Stimulated activated CD8-positive, alpha-beta memory T cell treated with anti-CD3 and anti-CD28 coated beads, Interleukin-4, amount 100 ng/mL, for 24 hours (primary cell): ENCODE results near the gene CNEP1R1.

Source experiments
- DNase-seq: peaks from one replicate; pipeline ENCODE4 v3.0.0-alpha.2; 2020; ENCODE audit warnings: low read depth

The CNEP1R1 gene

GRCh38 chr16:50017553-50017952 is 7.5 kb upstream of the CNEP1R1 start:
- no peak for DNase-seq

GRCh38 chr16:50021544-50021943 is 3.5 kb upstream of the CNEP1R1 start:
- no peak for DNase-seq

- DNase-seq = no peak
These were observed 1.4 kb upstream of the CNEP1R1 start for GRCh38 chr16:50023641-50024040.

- no peak for DNase-seq
These were observed 818 bp upstream of the CNEP1R1 start for GRCh38 chr16:50024207-50024606.

- DNase-seq = no peak
These were observed 509 bp downstream of the CNEP1R1 start for GRCh38 chr16:50025537-50025931.

- DNase-seq = no peak
These were observed 2.8 kb downstream of the CNEP1R1 start for GRCh38 chr16:50027829-50028228.

GRCh38 chr16:50035468-50035992 is 10.5 kb downstream of the CNEP1R1 start:
- no peak for DNase-seq

GRCh38 chr16:50036426-50036825 is 11.4 kb downstream of the CNEP1R1 start:
- DNase-seq = no peak

GRCh38 chr16:50037662-50038220 is 12.7 kb downstream of the CNEP1R1 start:
- no peak for DNase-seq

GRCh38 chr16:50038286-50038685 is 13.3 kb downstream of the CNEP1R1 start:
- no peak for DNase-seq

- DNase-seq = no peak
These were observed 13.9 kb downstream of the CNEP1R1 start for GRCh38 chr16:50038756-50039529.

GRCh38 chr16:50040018-50040417 is 15.0 kb downstream of the CNEP1R1 start:
- no peak for DNase-seq

GRCh38 chr16:50040710-50041109 is 15.7 kb downstream of the CNEP1R1 start:
- no peak for DNase-seq

- no peak for DNase-seq
These were observed 18.3 kb downstream of the CNEP1R1 start for GRCh38 chr16:50043358-50043757.

GRCh38 chr16:50045412-50045811 is 20.4 kb downstream of the CNEP1R1 start:
- DNase-seq = no peak

- no peak for DNase-seq
These were observed 21.8 kb downstream of the CNEP1R1 start for GRCh38 chr16:50046853-50047252.

GRCh38 chr16:50047864-50048263 is 22.8 kb downstream of the CNEP1R1 start:
- DNase-seq = no peak

GRCh38 chr16:50050802-50051201 is 25.8 kb downstream of the CNEP1R1 start:
- no peak for DNase-seq

GRCh38 chr16:50056226-50056625 is 31.2 kb downstream of the CNEP1R1 start:
- no peak for DNase-seq

- no peak for DNase-seq
These were observed 33.2 kb downstream of the CNEP1R1 start for GRCh38 chr16:50058091-50058771.

GRCh38 chr16:50059111-50059510 is 34.1 kb downstream of the CNEP1R1 start:
- DNase-seq = no peak

- DNase-seq = no peak
These were observed 34.6 kb downstream of the CNEP1R1 start for GRCh38 chr16:50059669-50060068.

- no peak for DNase-seq
These were observed 36.3 kb downstream of the CNEP1R1 start for GRCh38 chr16:50061326-50061725.
